Inflammatory macrophage treated with lipopolysaccharide for 1 hour (primary cell): ENCODE data around the gene STAT5B.
"Not testable (repeated sequence)": the region's sequence is repeated elsewhere in the genome, so short reads cannot be mapped to it uniquely, and the experiment has no call there.

Experiments used
- DNase-seq, 2 donors: peaks; one replicate each; pipeline ENCODE4 v3.0.0-alpha.2; 2020 to 2022

STAT5B gene

GRCh38 chr17:42305543-42306384 is 29.6 kb upstream of the STAT5B start:
- DNase-seq, result no peak

DNA sequence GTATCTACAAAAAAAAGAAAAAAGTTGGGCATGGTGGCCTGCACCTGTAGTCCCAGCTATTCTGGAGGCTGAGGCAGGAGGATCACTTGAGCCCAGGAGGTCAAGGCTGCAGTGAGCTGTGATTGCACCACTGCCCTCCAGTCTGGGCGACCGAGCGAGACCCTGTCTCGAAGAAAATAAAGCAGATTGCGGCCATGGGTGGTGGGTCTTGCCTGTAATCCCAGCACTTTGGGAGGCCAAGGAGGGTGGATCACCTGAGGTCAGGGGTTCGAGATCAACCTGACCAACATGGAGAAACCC is 28.8 kb upstream of the STAT5B start:
- not testable (repeated sequence) for DNase-seq

DNA sequence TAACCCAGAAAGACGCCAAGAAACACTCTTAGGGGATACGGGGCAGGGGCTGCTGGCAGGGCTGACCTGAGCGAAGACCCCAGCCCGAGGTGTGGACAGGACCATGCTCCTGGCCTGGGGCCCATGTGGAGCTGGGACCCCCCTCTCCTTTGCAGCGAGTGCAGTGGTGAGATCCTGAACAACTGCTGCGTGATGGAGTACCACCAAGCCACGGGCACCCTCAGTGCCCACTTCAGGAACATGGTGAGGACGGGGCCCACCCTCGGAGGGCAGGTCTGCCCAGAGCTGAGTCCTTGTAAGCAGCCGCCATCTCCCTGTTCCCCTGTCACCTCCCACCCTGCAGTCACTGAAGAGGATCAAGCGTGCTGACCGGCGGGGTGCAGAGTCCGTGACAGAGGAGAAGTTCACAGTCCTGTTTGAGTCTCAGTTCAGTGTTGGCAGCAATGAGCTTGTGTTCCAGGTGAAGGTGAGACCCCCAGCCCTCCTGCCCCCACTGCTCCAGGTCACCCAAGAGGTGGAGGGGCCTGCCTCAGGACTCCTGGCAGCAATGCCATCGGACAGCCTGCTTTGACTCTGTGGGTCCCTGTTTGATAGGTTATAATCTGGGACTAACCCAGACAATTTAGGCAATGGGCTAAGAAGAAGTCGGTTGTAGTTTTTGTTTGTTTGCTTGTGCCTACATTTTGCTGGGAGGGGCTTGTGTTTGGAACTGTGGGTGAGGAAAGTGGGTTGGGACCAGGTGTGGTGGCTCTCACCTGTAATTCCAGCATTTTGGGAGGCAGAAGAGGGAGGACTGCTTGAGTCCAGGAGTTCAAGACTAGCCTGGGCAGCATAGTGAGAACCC is 28.2 kb upstream of the STAT5B start:
- DNase-seq, result no peak

DNA sequence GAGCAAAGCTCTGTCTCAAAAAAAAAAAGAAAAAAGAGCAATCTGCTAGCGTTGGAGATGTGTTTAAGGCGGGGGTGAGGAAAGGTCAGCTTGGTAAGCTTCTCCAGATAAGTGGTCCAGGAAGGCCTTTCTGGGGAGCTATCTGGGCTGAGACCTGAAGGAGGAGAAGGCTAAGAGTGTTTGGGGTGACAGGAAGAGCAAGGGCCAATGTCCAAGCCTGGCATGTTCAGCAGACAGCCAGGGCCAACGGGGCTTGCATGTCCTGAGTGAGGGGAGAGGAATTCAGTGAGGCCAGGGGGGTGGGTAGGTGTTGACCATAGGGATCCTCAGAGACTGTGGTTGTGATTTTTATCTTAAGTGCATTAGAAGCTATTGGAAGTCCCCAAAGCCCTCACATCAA is 27.5 kb upstream of the STAT5B start:
- DNase-seq, result no peak

- no peak for DNase-seq
These were observed 24.8 kb upstream of the STAT5B start for GRCh38 chr17:42301022-42301421.

- DNase-seq, result not testable (repeated sequence)
These were observed 23.7 kb upstream of the STAT5B start for GRCh38 chr17:42299913-42300312.

DNA sequence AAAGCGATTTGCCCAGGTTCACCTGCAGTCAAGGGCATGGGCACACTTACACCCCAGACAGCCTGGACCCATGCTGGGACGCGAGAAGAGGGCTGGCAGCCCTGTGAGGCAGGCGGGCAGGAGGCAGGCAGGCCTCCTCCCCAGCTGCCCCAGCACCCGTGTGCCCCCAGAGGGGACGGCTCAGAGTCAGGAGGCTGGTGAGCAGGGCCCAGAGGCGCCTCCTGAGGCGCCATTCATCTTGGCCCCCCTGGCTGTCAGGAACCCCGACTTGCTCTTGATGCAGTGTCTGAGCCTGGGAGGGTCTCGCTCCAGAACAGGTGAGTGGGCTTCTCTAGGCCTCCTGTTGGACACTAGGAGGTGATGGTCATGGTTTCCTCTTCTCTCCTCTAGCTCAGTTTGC is 23.2 kb upstream of the STAT5B start:
- DNase-seq, result not testable (repeated sequence)

DNA sequence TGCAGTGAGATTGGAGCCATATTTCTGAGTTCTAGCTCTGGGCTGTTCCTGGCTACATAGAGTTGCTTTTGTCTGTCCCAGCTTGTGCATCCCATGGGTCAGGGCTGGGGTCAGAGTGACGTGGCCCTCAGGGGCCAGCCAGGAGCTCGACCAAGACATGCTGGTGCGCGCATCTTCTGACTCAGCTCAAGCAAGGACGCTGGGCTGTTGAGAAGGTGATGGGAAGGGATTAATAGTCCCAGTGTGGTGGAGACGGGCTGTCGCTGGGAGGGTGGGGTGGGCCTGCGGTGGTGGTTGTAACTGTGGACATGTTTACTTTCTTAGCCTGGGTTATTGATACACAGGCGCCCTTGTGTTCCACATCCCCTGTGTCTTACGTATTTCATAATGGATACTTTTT is 21.6 kb upstream of the STAT5B start:
- DNase-seq, result not testable (repeated sequence)

GRCh38 chr17:42296012-42296411 is 19.8 kb upstream of the STAT5B start:
- DNase-seq, result no peak

GRCh38 chr17:42294469-42295398 is 18.5 kb upstream of the STAT5B start:
- DNase-seq, result no peak

GRCh38 chr17:42291129-42291528 is 14.9 kb upstream of the STAT5B start:
- DNase-seq, result no peak

GRCh38 chr17:42290577-42290976 is 14.4 kb upstream of the STAT5B start:
- no peak for DNase-seq

GRCh38 chr17:42289611-42290181 is 13.5 kb upstream of the STAT5B start:
- DNase-seq, result peak; percentile 85 to 92

GRCh38 chr17:42288803-42289610 is 12.8 kb upstream of the STAT5B start:
- DNase-seq, result peak in 1 of 2 donors; percentile 39

- peak; percentile 93 to 94 for DNase-seq
These were observed 12.0 kb upstream of the STAT5B start, which contains the start of gene STAT5A for GRCh38 chr17:42287977-42288802. STAT5A (plus strand) TSS chr17:42288498; CDS start chr17:42289412, 914 bp downstream.

- DNase-seq, result peak; percentile 51 to 79
These were observed 11.2 kb upstream of the STAT5B start for GRCh38 chr17:42287305-42287976.

DNA sequence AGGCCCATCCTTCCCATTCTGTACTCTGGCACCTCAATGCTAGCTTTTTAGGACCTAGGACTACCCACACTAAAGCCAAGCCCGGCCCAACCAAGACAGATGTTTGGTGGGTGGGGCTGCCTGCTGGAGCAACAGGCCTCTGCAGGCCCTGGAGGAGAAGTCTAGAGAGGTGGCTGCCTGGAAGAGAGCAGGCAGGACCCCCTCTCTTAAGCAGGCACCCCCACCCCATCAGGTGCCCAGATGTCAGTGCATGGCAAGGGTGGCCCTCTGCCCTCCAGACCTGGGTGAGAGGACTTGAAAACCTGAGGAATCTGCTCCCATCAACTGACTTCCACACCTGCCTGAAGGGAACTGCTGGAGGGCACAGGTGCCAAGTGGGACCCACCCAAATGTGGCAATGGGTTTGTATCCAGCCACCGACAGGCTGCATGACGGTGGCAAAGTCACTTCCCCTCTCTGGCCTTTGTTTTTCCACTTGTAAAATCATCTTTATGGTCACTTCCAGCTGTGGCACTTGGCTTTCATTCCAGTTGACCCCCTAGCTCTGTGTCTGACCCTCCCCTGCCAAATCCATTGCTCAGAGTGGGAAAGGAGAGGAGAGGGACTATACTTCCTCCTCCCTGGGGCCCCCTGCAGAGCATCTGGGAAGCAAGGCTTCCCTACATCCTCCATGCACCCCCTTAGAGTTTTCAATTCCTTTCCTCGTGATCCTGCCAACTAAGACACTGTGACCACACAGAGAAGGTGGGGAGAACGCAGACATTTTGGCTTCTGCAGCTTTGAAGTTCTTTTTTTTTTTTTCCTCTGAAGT is 10.4 kb upstream of the STAT5B start:
- DNase-seq, result peak in 1 of 2 donors; percentile 56

DNA sequence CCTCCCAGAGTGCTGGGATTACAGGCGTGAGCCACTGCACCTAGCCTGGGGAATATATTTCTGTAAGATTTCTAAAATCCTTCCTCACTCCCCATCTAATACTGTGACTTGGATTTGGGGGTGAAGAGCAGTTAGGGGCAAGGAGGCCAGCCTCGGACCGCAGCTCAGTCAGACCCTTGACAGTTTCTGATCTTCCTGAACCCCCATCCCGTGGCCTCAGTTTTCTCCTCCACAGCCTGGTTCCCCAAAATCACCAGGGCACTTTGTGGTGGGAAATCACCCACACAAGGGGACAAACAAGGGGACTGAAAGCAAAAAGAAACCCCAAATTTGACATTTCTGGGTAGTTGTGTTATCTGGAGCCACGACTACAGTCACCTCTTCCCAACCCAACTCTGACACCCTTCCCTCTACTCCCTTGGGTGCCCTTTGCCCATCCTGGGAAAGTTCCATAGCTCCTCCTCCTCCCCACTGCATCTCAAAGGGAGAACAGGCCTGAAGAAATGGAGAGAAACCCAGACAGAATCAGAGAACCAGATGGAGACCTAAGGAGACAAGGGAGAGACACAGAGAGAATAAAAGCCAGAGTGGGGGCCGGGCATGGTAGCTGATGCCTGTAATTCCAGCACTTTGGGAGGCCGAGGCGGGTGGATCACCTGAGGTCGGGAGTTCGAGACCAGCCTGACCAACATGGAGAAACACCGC is 9.3 kb upstream of the STAT5B start:
- DNase-seq, result no peak
